Endothelial cell (in vitro differentiated cells): Measurements from ENCODE around the gene SCUBE2. TPM values are rescaled to one million over a fixed set of nuclear protein-coding genes. Genes with fewer than 3 reads are reported as not detected.

ENCODE experiments used
- DNase-seq: peaks from one replicate; pipeline ENCODE4 v3.0.0; 2021; ENCODE audit warnings: low spot score
- H3K27ac Mint-ChIP-seq: one replicate; pipeline ENCODE4 v1.8.0; 2021; ENCODE audit warnings: mixed read lengths, inconsistent platforms; ENCODE audit not compliant: unreplicated experiment
- H3K27me3 Mint-ChIP-seq: one replicate; pipeline ENCODE4 v1.8.0; 2021; ENCODE audit warnings: mild to moderate bottlenecking, moderate library complexity, mixed read lengths, inconsistent platforms; ENCODE audit not compliant: unreplicated experiment
- H3K36me3 Mint-ChIP-seq: one replicate; pipeline ENCODE4 v1.8.0; 2021; ENCODE audit warnings: mild to moderate bottlenecking, low read depth, mixed read lengths, inconsistent platforms; ENCODE audit not compliant: unreplicated experiment
- H3K4me1 Mint-ChIP-seq: one replicate; pipeline ENCODE4 v1.8.0; 2021; ENCODE audit warnings: mild to moderate bottlenecking, mixed read lengths, inconsistent platforms; ENCODE audit not compliant: unreplicated experiment
- H3K4me3 Mint-ChIP-seq: one replicate; pipeline ENCODE4 v1.8.0; 2021; ENCODE audit warnings: mild to moderate bottlenecking, mixed read lengths, inconsistent platforms; ENCODE audit not compliant: unreplicated experiment
- H3K9me3 Mint-ChIP-seq: one replicate; pipeline ENCODE4 v1.8.0; 2021; ENCODE audit warnings: mixed read lengths, inconsistent platforms; ENCODE audit not compliant: unreplicated experiment
- total RNA-seq: library from RNA; stranded (reverse); fragmentation: NEBNext Ultra II Directional; extraction: Animal tissue kit (Norgen Biotek cat#: 25700); gene quantifications from one replicate; pipeline ENCODE4 v1.2.1, GENCODE V29; 2021; ENCODE audit not compliant: unreplicated experiment
- TF ChIP-seq, protein P1 (sequence below): fragments of 200-600 bp; sonication (generic); IDR thresholded peaks from one replicate; pipeline ENCODE4 v1.5.0; 2021; ENCODE audit warnings: antibody characterized with exemption; ENCODE audit not compliant: unreplicated experiment

The SCUBE2 gene
- total RNA-seq, 1 donor from 2014 or later = 2.4 TPM

DNA sequence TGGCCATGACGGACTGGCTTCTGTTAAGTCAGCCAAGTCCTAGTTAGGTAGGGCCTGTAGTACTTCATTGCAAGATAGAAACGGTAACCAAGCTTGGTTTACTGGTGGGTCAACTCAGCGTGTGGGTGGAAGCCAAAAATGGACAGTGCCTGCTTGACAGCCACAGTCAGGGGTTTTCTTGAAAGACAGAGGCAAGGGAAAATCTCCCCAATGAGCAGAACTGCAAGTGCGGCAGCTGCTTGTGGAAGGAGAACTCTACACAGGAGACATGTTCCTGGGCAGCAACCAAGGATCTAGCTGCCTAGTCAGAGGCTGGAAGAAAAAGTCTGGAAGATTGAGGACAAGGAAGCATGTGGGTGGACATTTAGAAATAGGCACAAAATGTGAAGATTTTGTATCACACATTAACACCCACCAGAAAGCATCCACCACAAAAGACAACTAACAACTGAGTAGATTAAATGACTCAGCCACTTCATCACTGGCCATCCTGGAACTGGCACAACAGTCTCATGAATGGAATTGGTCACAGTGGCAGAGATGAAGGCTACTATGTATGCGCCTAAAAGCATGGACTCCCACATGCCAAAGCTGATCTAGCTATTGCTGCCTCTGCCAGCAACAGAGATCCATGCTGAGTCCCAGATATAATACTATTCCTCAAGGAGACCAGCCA, 40.9 kb upstream of the SCUBE2 start:
- Mint-ChIP-seq H3K27ac (no peak overlapping the region), H3K27me3 (no peaks in the 10 kb centered on the region), H3K9me3 (no peaks in the 10 kb centered on the region), H3K4me1 (peaks cover 10% of the 10 kb centered on the region), H3K36me3 (peaks cover 9% of the 10 kb centered on the region), H3K4me3 (no peak overlapping the region)
- TF ChIP-seq, protein P1, sequence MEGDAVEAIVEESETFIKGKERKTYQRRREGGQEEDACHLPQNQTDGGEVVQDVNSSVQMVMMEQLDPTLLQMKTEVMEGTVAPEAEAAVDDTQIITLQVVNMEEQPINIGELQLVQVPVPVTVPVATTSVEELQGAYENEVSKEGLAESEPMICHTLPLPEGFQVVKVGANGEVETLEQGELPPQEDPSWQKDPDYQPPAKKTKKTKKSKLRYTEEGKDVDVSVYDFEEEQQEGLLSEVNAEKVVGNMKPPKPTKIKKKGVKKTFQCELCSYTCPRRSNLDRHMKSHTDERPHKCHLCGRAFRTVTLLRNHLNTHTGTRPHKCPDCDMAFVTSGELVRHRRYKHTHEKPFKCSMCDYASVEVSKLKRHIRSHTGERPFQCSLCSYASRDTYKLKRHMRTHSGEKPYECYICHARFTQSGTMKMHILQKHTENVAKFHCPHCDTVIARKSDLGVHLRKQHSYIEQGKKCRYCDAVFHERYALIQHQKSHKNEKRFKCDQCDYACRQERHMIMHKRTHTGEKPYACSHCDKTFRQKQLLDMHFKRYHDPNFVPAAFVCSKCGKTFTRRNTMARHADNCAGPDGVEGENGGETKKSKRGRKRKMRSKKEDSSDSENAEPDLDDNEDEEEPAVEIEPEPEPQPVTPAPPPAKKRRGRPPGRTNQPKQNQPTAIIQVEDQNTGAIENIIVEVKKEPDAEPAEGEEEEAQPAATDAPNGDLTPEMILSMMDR = no peak
- no peak for DNase-seq

DNA sequence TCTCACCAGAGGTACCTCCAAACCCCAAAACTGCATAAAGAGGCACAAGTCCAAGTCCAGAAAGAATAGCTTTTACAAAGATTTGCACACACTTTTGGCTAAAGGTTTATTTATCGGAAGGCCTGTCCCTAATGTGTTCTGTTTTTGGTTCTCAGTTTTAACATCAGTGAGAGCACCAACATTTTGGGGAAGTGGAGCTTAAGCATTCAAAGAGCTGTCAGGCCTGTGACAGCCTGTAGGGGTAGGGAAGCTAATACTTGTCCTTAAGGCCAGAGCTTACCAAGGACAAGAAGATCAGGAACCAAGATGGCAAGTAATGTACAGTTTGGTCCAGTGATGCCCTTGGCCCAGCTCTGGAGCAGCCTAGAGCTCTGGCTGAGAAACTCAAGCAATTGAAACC, 38.9 kb upstream of the SCUBE2 start:
- Mint-ChIP-seq H3K27ac (no peak overlapping the region), H3K4me3 (no peak overlapping the region), H3K4me1 (peaks cover 9% of the 10 kb centered on the region), H3K36me3 (peaks cover 5% of the 10 kb centered on the region), H3K27me3 (no peaks in the 10 kb centered on the region), H3K9me3 (no peaks in the 10 kb centered on the region)
- no peak for DNase-seq
- TF ChIP-seq, protein P1 = no peak

DNA sequence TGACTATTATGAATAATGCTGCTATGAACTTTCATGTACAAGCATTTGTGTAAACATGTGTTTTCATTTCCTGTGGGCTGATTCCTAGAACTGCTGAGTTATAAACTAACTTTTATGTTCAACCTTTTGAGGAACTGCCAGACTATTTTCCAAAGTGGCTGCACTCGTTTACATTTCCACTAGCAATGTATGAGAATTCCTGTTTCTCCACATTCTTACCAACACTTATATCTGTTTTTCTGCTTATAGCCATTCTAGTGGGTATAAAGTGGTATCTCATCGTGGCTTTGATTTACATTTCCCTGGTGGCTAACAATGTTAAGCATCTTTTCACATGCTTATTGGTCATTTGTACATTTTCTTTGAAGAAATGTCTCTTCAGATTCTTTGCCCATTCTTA, 35.2 kb upstream of the SCUBE2 start:
- H3K9me3 Mint-ChIP-seq = no peaks in the 10 kb centered on the region
- no peak for DNase-seq
- no peak overlapping the region for H3K4me3 Mint-ChIP-seq
- peaks cover 14% of the 10 kb centered on the region for H3K4me1 Mint-ChIP-seq
- H3K27me3 Mint-ChIP-seq = peaks cover 3% of the 10 kb centered on the region
- TF ChIP-seq, protein P1 = no peak
- H3K27ac Mint-ChIP-seq = no peak overlapping the region
- no peaks in the 10 kb centered on the region for H3K36me3 Mint-ChIP-seq

DNA sequence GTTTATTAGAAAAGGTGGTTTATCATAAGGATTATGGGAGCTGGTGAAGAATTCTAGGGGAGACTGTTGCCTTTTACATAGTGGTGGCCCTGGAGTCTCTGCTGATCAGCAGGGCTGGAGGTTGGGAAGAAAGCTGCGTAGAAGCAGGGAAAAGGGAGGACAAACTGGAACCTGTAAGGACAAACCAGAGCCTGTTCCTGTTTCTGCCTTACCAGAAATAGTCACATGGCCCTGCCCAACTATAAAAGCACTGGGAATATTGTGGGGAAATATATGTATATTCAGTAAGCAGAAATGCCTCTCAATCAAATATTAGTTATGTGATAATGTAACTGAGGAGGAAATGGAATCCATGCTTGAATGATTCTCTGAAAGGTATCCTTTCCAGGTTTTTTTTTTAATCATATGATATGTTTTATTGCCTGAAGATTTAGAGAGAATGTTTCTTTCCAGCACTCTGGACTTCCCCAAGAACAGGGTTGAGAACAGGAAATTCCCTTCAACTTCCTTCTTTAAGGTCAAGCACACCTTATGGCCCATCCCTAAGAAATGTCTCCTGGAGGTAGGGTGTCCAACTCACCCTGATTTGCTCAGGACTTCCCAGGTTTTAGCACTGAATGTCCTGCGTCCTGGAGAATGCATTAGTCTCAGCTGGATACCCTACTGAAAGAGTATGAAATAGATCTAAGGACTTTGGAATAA, 33.9 kb upstream of the SCUBE2 start:
- TF ChIP-seq, protein P1 = no peak
- H3K36me3 Mint-ChIP-seq = no peaks in the 10 kb centered on the region
- no peak overlapping the region for H3K27ac Mint-ChIP-seq
- peaks cover 17% of the 10 kb centered on the region for H3K4me1 Mint-ChIP-seq
- H3K27me3 Mint-ChIP-seq = peaks cover 3% of the 10 kb centered on the region
- no peak for DNase-seq
- H3K9me3 Mint-ChIP-seq = no peaks in the 10 kb centered on the region
- no peak overlapping the region for H3K4me3 Mint-ChIP-seq

DNA sequence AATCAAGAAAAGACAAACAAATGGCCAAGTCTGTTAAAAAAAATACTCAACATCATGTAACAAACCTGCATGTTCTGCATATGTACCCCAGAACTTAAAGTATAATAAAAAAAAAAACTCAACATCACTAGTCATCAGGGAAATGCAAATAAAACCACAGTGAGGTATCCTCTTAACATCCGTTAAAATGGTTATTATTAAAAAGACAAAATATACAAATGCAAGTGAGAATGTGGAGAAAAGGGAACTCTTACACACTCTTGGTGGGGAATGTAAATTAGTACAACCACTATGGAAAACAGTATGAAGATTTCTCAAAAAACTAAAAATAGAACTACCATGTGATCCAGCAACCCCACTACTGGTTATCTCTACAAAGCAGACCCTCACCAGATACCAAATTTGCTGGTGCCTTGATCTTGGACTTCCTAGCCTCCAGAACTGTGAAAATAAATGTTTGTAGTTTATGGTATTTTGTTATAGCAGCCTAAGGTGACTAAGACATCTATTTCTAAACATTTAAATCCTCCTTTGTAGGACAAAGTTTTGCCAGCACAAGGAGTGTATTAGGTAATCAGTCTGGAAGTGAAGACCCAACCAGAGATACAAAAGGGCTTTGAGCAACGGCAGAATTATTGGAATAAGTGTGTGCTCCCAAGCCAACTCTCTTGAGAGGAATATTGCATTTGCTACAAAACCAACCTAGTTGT, 32.4 kb upstream of the SCUBE2 start:
- peaks cover 24% of the 10 kb centered on the region for H3K4me1 Mint-ChIP-seq
- TF ChIP-seq, protein P1 = no peak
- H3K9me3 Mint-ChIP-seq = no peaks in the 10 kb centered on the region
- H3K27ac Mint-ChIP-seq = no peak overlapping the region
- no peak for DNase-seq
- H3K36me3 Mint-ChIP-seq = no peaks in the 10 kb centered on the region
- H3K27me3 Mint-ChIP-seq = peaks cover 3% of the 10 kb centered on the region
- H3K4me3 Mint-ChIP-seq = no peak overlapping the region
